DMS 273 (cell line): ENCODE results near the gene FKBP1A.

ENCODE experiments used
- DNase-seq: peaks from one replicate; lab custom pipeline; 2025; ENCODE audit not compliant: unreplicated experiment; lab: John Stamatoyannopoulos, UW

FKBP1A gene

DNA sequence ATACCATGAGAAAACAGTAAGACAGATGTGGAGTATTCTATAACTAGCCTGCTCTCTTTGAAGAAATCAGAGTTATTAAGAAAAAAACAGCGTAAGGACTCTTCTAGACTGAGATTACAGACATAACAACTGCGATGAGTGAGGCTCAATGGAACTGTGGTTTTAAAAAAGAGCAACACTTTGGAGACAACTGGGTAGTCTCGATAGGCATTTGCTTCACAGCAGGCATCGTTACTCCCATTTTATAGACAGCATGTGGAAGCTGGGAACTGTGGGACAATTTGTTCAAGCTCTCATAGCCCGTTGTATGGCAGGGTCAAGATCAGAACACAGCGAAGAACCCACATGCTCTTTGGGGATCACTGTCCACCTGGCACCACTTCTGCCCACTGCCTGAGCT, 4.6 kb downstream of the FKBP1A start:
- no peak for DNase-seq

DNA sequence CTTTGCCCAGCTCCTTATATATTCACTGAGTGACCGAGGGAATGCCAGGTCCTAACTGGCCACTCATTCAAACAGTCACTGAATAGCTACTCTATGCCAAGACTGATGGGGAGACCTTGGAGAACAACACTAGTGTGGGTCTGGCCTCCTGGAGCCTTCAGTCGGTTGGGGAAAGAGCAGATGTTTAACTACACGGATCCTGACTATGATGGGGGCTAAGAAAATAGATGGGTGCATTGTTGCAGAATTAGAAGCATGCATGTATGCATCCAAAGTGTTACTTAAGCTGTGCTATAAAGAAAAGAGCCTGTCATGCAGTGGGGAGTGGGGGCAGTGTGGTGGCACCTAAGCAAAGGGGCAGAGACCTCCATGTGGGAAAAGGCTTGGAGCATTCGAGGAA, 6.5 kb downstream of the FKBP1A start:
- DNase-seq: no peak

DNA sequence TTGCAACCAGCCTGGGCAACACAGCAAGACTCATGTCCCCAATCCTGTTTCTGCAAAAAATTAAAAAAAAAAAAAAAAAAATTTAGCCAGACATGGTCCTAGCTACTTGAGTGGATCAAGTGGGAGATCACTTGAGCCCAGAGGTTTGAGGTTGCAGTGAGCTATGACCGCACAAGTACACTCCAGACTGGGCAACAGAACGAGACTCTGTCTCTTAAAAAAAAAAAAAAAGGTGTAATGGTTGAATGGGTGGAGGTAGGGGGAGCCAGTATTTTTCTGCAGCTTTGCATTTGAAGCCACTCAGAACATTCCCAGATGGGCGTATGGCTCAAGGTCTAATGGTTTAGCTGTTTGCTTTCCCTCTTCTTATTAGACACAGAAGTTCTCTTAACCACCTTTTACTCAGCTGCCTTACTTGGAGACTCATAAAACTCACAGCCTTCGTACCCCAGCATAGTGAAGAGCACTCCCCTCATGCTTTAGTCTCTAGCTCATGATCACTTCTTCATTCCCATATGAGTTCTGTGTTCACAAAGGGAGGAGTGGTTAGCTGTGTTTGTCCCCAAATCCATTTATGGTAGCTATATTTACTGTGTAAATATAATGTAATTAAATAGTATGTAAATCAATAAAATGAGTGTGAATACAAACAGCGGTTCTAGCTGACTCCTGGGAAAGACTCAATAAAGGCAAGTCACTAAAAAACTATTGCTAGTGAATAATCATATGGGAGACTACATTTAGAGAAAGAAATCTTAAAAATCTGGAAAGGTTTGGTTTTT, 9.0 kb downstream of the FKBP1A start:
- no peak for DNase-seq

DNA sequence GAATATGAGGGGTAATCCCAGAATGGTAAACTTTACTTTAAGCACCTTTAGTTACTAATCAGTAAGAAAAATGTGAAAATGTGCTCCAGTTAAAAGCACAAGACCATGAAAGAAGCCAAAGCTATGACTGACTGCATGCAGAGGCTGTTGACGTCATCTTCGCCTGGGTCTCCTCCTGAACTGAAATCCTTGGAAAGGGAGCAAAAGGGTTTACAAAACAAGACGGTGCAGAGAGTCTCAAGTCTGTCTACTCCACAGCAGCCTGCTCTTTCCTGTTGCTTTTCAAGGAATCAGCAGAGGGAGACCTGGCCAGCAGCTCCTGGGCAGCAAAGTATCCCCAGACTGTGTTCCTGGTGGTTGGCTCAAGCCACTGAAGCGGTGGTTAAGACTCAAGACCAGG, 10.2 kb downstream of the FKBP1A start:
- DNase-seq: no peak

DNA sequence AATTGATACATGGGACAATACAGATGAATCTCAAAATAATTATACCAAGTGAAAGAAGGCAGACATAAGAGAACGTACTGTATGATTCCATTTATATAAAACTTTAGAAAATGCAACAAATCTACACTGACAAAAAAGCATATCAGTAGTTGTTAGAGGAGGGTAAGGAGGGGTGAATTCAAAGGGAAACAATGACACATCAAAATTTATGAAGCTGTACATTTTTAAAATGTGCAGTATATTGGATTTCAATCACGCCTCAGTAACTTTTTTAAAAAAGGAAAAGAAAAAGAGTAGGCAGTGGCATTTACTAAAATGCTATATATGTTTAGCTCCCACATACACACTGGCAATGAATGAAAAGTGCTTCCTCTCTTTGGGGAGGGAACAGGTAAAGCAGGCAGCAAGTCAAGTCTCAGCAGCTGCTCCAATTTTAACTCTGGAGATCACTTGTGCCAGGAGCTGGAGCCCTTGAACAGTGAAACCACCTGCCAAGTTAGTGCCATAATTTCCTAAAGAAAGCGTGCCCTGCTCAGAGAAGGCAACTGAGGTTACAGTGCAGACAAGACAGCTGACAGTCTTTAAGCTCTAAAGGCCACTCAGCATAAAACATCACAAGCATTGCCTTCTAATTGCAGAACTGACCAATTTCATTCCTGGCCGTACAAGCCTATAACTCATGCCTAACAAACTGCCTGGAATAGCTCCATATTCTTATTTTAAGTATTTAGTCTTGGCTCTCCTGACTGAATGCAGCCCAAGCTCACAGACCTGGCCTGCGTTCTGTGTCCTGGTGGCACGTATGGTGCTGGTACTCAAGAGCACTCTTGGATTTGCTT, 10.9 kb downstream of the FKBP1A start:
- peak; percentile 41 for DNase-seq

DNA sequence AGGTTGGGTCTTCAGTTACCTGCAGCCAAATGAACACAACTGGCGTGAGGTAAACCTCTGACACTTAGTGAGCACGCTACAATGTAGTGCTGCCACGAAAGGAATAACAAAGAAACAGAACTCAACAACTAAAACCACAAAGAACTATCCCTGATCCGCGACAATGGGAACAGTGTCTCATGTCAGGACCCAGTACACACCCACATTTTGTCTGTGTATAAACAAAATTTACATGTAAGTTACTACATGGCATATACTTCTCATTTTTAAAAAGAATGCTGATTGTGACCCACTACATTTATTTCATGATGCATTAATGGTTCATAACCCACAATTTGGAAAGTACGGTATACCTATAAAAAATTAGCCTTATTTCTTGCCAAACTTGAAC, 14.1 kb downstream of the FKBP1A start:
- DNase-seq: no peak

DNA sequence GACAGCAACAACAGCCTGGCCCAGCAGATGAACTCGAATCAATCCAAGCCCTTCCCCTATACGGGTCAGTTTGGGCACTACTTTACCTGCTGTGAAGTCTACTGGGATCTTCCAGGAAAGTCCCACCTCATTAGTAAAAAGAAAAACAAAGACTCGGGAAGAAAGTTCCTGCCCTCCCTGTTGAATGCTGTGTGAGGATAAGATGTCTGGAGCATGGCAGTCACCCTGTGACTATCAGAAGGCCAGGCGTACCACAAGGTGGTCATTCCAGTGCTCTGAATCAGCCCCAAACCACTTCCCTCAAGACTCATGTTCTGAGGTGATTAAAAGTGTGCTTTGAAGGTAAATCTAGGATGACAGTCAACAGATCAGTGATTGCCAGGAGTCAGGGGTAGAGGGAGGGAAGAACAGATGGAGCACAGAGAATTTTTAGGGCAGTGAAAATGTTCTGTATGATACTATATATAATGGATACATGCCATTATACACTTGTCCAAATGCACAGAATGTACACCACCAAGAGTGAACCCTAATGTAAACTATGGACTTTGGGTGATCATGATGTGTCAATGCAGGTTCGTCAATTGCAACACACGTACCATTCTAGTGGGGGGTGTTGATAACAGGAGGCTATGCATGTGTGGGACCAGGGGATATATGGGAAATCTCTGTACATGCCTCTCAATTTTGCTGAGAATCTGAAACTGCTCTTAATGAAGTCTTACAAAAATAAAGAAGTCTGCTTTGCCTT, 14.7 kb downstream of the FKBP1A start:
- DNase-seq: no peak

DNA sequence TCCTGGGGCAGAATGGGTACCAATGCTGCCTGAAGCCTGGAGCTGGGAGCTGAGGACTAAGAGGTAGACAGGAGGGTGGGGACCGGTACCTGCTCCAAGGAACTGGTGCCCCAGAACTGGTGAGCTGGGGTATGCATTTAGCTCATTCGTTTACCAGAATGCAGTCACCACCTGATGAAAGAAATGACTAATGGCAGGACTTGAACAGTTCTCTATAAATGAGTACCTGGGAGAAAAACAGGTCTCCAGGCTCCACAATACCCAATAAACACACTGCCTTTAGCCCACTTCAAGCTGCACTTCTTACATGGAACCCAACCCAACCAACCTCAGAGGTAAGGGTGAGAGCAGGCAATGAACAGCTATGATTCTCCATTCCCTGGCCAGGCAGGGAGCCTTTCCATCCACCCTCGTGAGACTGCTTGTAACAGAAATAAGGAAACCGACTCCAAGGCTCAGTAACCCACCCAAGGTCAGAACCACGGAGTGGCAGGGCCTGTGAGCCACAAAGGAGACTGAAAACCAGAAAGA, 15.4 kb downstream of the FKBP1A start:
- DNase-seq: no peak

DNA sequence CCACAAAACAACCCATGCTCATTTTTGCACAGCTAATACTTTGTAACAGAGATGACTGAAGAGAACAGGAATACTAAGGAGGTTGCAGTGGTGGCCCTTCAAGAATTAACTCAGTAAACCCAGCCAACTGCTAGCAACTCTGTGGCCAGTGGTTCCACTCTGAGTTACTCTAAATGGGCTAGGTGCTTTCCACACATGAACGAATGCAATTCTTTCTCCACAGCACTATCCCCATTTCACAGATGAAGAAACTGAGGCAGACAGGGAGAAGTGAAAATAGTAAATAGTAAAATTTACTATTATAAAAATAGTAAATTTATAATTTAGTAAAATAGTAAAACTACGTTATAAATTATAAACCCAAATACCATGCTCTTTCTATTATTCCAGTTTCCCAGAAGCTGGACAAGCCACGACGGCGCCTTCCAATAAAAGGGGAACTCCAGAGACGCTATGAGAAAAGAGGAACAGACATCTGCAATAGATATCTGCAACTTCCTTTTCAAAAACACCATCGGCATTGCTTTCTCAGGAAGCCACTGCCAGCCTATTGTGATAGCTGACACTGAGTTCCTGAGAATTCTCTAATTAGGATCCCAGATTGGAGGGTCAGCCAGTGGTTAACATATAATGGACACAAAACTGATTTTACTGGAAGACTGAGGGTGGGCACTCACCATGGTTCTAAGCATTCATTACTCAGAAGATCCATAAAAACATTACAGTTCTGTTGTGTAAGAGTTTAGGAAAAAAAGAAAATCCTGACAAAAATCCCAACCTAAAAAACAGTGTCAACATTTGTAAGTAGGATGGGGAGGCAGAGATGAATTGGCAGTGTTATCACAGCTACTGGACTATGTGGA, 16.2 kb downstream of the FKBP1A start:
- no peak for DNase-seq

DNA sequence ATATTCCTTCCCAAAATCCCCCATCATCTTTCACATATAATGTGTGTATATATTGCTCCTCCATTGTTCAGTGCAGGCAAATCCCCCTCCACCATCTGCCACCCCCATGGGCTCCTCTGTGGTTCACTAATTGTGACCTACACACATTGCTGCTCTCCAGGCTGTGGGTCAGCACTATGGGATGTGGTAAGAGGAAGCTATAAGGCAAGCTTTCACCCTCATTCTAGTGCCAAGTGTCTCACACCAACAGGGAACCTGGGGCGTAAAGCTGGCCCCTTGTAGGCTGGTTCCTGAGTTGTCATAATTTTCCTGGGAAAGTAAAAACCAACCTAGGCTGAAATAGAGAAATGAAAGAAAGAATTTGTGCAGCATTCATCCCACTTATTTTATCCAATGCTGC, 16.8 kb downstream of the FKBP1A start:
- no peak for DNase-seq

DNA sequence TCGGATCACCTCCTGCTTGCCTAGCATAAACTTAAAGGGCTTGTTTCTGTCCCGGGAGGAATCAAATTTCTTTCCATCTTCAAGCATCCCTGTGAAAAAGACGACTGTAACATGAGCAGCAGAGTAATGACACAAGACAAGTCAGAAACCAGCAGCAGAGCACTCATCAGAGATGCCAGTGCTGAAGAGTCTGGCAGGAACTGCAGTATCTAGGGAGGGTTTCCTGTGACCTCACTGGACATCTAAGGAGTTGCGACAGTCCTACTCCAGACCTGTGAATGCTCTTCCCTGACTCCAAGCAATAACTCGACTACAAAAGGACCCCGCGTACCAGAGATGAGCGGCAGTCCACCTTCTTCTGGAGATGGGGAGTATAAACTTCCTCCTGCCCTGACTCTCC, 17.3 kb downstream of the FKBP1A start:
- DNase-seq: no peak

DNA sequence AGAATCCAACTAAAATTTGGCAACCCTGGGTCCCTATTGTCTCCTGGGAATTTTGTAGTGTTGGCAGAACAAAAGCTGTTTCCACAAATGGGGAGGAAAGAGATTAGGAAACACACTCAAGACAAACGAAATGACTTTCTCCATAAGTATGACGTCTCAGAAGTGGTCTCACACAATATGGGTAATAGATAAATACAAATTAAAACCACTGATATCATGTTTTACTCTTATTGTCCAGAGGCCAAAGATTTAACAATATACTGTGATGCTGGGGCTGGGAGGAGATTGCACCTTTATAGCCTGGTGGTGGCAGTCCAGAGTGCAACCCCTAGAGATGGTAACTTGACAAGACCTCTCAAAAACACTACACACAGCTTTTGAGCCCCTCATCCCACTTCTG, 18.6 kb downstream of the FKBP1A start:
- DNase-seq: no peak

DNA sequence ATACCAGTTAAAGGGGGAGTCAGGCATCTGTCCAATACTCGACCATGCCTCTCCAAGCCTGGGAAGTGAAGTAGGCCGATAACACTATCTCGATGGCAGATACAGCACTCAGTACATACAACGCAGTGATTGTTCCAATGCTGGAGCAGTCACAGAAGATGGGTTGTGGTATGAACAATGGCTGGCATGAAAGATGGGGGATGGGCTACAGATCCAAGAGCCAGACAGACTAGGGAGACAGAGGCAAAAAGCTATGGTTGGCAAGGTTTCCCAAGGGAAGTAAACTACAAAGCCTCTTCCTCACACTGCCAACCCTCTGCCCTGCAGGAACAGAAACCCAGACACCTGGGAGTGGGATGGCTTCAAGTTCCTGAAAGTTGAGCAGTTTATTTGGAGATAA, 19.2 kb downstream of the FKBP1A start:
- DNase-seq: no peak

DNA sequence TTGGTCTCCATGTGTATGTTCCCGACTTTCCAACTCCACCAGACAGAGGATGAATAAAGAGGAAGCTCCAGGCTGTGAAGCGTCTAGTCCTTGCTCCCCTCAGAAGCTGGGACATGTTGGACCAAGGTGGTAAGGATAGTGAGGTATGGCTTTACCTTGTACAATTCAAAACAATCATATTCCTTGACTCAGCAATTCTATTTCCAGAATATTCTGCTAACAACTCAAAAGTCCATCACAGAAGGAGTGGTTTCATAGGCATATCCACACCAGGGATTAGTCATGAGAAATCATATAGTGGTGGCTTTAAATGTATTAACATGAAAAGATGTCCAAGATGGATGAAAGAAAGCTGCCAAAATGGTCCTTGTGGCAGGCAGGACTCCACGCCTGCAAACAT, 19.8 kb downstream of the FKBP1A start:
- no peak for DNase-seq

DNA sequence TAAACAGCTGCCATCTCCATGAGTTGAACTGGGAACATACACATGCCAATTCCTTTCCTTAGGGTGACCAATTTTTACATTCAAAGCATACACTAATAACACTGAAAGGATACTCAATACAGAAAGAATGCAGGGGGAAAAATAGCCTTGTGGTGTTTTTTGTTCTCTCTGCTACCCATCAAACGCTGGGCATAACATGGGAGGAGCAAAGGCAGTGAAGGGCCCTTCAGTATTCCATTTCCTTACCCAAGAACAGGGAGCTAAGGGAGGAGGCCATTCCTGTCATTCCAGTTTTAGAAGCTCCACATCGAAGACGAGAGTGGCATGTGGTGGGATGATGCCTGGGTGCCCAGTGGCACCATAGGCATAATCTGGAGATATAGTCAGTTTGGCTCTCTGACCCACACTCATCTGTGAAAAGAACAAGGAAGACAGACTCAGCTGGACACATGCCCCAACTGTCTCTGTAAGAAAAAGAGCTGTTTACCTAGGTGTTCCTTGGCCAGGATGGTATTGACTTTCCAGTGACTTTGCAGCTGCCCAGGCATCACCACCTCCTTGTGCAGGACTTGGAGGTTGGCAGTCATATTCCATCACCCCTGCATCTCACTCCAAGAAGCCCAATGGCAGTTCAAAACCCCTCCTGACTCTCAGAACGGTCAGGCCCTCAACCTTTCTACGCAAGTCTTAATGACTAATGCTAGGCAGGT, 20.9 kb downstream of the FKBP1A start:
- DNase-seq: no peak

DNA sequence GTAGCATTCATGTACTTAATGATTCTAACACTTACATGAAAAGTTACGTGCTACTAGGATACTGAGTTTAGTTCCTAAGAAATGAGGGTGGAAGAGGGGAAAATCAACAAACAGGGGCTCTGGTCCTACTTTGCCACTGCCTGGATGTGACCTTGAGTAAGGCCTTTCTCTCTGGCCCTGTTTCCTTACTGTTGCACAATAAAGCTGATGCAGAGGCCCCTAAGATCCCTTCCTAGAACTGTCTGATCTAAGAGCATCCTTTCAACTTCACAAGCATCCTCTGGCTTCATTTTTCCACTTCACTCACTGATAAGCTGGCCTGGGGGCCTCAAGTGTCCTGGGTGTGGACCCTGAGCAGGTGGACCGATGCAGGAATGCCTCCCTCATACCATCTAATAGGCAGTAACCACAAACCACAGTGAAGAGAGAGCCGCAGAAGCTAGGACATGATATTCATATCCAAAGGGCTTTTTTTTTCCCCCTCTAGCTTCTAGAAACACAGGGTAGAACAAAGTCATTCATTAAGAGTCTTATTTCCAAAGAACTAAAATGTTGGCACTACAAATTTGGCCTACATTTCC, 21.6 kb downstream of the FKBP1A start:
- DNase-seq: no peak

DNA sequence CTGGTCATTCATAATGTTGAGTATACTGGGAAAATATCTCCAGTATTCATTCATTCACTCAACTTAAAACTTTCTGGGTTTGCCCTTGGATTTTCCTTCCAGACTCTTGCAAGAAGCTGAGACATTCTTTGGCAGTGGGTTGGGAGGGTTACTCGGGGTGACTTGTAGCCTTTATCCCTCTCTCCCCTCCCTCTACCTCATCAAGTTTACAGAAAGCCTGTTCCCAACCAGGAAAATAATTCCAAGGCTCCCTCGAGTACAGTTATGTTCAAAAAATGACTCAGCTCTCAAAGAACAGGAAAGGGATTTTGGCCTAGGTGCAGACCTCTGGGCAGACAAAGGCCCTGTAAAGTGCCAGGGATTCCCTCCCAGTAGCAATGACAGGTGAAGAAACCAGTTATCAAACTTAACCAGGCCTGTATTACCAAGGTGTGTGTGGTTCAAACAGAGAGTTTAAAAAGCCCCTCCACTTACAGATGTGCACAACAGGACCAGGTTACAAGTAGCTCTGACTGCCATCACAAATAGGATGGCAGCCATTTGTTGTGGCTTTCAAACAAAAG, 22.2 kb downstream of the FKBP1A start:
- DNase-seq: no peak

DNA sequence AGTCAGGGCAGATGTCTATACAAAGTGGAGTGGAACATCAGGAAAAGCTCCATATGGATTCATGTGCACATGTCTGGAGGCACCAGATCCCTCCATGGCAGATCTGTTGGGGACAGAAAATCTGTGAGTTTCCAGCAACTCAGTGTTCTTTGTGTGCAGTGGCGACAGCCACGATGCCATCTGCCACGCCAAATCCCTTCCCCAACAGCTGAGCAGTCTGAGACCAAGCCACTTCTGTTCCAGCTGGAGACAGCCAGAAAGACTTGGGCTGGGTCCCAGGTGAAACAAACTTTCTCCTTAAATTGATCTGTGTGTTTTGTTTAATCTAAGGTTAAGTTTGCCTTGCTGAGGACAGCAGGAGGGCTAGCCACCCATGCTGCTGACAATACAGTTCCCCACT, 22.9 kb downstream of the FKBP1A start:
- peak; percentile 56 for DNase-seq

DNA sequence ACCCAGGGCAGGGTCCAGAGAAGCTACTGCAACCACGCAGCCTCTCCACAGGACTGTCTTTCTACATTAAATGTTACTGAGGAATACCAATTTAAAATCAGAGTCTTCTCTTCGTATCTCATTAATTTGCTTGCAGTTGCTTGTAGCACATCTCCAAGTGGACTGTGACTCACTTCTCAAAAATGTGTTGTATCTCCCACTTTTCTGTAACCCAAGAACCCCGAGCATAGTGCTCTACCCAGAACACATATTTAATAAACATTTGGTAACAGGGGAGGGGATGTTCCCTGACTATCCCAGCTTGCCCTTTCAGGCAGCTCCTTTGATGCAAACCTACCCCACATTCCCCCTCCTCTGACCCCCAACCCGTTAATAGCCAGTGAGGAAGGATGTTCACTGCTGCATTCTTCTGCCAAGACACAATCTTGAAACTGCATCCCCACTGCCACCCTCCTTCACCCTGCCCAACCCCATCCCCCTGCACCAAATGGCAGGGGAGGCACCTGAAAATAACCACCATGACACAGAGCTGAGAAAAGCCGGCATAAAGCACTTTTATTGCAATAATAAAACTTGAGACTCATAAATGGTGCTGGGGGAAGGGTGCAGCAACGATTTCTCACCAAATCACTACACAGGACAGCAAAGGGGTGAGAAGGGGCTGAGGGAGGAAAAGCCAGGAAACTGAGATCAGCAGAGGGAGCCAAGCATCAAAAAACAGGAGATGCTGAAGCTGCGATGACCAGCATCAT, 24.2 kb downstream of the FKBP1A start:
- no peak for DNase-seq
